OCI-LY7 (cell line): Measurements from ENCODE around the gene PAPOLB. TPM values are rescaled to one million over a fixed set of nuclear protein-coding genes. Genes with fewer than 3 reads are reported as not detected.

Experiments used
- BruUV-seq: library from RNA; stranded (reverse); fragments of 400-500 nt; replicated peaks from 2 replicates; lab custom pipeline; 2021; lab: Mats Ljungman, UMichigan
- CTCF ChIA-PET: fragments of 300-600 bp; sonication (Branson Sonifier 250); formaldehyde crosslinking; loops from one replicate; lab custom pipeline; 2022; ENCODE audit warnings: antibody characterized with exemption; ENCODE audit not compliant: unreplicated experiment; lab: Charles Lee
- POLR2A ChIA-PET: fragments of 300-600 bp; sonication (Branson Sonifier 250); formaldehyde crosslinking; loops from one replicate; lab custom pipeline; 2022; ENCODE audit warnings: antibody characterized with exemption; lab: Charles Lee
- DNase-seq: peaks from one replicate; pipeline ENCODE4 v3.0.0-alpha.2; 2015; ENCODE audit warnings: low spot score
- H2AFZ ChIP-seq: fragments of 200-600 bp; sonication (generic), shearing (Covaris generic); 2 replicates; pipeline ENCODE4 v1.6.1; 2014; ENCODE audit warnings: mild to moderate bottlenecking, antibody characterized with exemption, low read length, moderate library complexity
- H3K27ac ChIP-seq: fragments of 200-600 bp; sonication (generic); 2 replicates; pipeline ENCODE4 v1.5.1; 2014; ENCODE audit warnings: mixed run types, low read depth, mild to moderate bottlenecking, moderate library complexity, low read length, inconsistent platforms; ENCODE audit not compliant: poor library complexity, severe bottlenecking
- H3K36me3 ChIP-seq: fragments of 200-600 bp; sonication (generic); 2 replicates; pipeline ENCODE4 v1.6.1; 2014; ENCODE audit warnings: mild to moderate bottlenecking, antibody characterized with exemption, low read length, moderate library complexity, mixed read lengths; ENCODE audit not compliant: insufficient read depth
- H3K4me1 ChIP-seq: fragments of 200-600 bp; sonication (generic); 2 replicates; pipeline ENCODE4 v1.5.1; 2014; ENCODE audit warnings: mild to moderate bottlenecking, low read length; ENCODE audit not compliant: insufficient read depth, poor library complexity, severe bottlenecking
- H3K4me2 ChIP-seq: fragments of 200-600 bp; sonication (generic); 2 replicates; pipeline ENCODE4 v1.6.1; 2014; ENCODE audit warnings: mild to moderate bottlenecking, low read length
- H3K4me3 ChIP-seq: fragments of 200-600 bp; sonication (generic); 2 replicates; pipeline ENCODE4 v1.5.1; 2014; ENCODE audit warnings: mild to moderate bottlenecking, low read depth, low read length; ENCODE audit not compliant: poor library complexity, severe bottlenecking
- H3K79me2 ChIP-seq: fragments of 200-600 bp; sonication (generic); 2 replicates; pipeline ENCODE4 v1.6.1; 2016; ENCODE audit warnings: low read depth, mild to moderate bottlenecking, low read length, moderate library complexity, mixed read lengths; ENCODE audit not compliant: insufficient read depth
- H3K9me2 ChIP-seq: fragments of 200-600 bp; sonication (generic); 2 replicates; pipeline ENCODE4 v1.6.1; 2016; ENCODE audit warnings: mild to moderate bottlenecking, low read length, mixed read lengths; ENCODE audit not compliant: insufficient read depth
- H3K9me3 ChIP-seq: fragments of 200-600 bp; sonication (generic); 2 replicates; pipeline ENCODE4 v1.6.1; 2014; ENCODE audit warnings: mild to moderate bottlenecking, mixed run types, low read length, mixed read lengths
- H4K20me1 ChIP-seq: fragments of 200-600 bp; sonication (generic); 2 replicates; pipeline ENCODE4 v1.6.1; 2014; ENCODE audit warnings: mild to moderate bottlenecking, antibody characterized with exemption, low read length, moderate library complexity, mixed read lengths; ENCODE audit not compliant: insufficient read depth
- CTCF ChIP-seq: fragments of 200-600 bp; sonication (generic); conservative IDR thresholded peaks from 2 replicates; pipeline ENCODE4 v1.5.1; 2014; ENCODE audit warnings: mild to moderate bottlenecking, antibody characterized with exemption, low read length, moderate library complexity, mixed read lengths
- EZH2phosphoT487 ChIP-seq: fragments of 200-600 bp; sonication (generic); IDR thresholded peaks from 2 replicates; pipeline ENCODE4 v1.6.1; 2018; ENCODE audit warnings: low read depth, borderline replicate concordance, mild to moderate bottlenecking, mixed run types, antibody characterized with exemption, low read length, moderate library complexity, mixed read lengths
- intact Hi-C: fragments of 100-400 bp; cut with micrococcal nuclease; formaldehyde crosslinking; loops from one replicate; pipeline ENCODE4 v1.10.0; 2022; ENCODE audit not compliant: unreplicated experiment
- total RNA-seq, 2 experiments: library from RNA; depleted of rRNA in 1 of 2; stranded (reverse); fragments of >200 nt in 1 of 2; shearing (Covaris generic) in 1 of 2; gene quantifications; 2 replicates each; pipeline ENCODE4 v1.2.3, GENCODE V29; 2014 to 2022

PAPOLB gene
- total RNA-seq, 2 experiments from 2014 or later, result not detected

- no peak for DNase-seq
- no peaks in the 10 kb centered on the region for H3K4me1 ChIP-seq
- H3K36me3 ChIP-seq, result no peaks in the 10 kb centered on the region
- H3K9me2 ChIP-seq, result no peaks in the 10 kb centered on the region
- CTCF ChIA-PET, result no interaction called here
- H3K27ac ChIP-seq, result no peak overlapping the region
- no peak for TF ChIP-seq CTCF
- no peak for TF ChIP-seq EZH2phosphoT487
- no peaks in the 10 kb centered on the region for H4K20me1 ChIP-seq
- H3K4me2 ChIP-seq, result no peak overlapping the region
- no peak overlapping the region for H2AFZ ChIP-seq
- H3K4me3 ChIP-seq, result no peak overlapping the region
- BruUV-seq, result no TSS peak
- intact Hi-C loops, result no loop called here
- H3K79me2 ChIP-seq, result no peaks in the 10 kb centered on the region
- POLR2A ChIA-PET, result no interaction called here
- H3K9me3 ChIP-seq, result no peaks in the 10 kb centered on the region
These were observed 41.3 kb downstream of the PAPOLB start for GRCh38 chr7:4820405-4820966.

GRCh38 chr7:4819560-4820404 is 42.0 kb downstream of the PAPOLB start:
- no TSS peak for BruUV-seq
- ChIA-PET POLR2A (no interaction called here), CTCF (interaction anchor here (0.5 to 0.6 kb wide), 2 partner anchors 49 to 1091 kb away, joined by 3 read pairs; no protein-coding TSS in a partner anchor)
- Histone ChIP-seq H3K4me3 (no peak overlapping the region), H3K4me2 (no peak overlapping the region), H3K79me2 (no peaks in the 10 kb centered on the region), H3K36me3 (no peaks in the 10 kb centered on the region), H2AFZ (no peak overlapping the region), H3K9me2 (no peaks in the 10 kb centered on the region), H4K20me1 (no peaks in the 10 kb centered on the region), H3K4me1 (no peaks in the 10 kb centered on the region), H3K27ac (no peak overlapping the region), H3K9me3 (no peaks in the 10 kb centered on the region)
- no peak for TF ChIP-seq EZH2phosphoT487
- no peak for TF ChIP-seq CTCF
- no peak for DNase-seq
- intact Hi-C loops, result no loop called here
